Activated CD4-positive, alpha-beta T cell treated with anti-CD3 and anti-CD28 coated beads, Interleukin-2, Interleukin-4, amounts not matched to agents 100 ng/mL and 50 ng/mL, durations not matched to agents 16 hours and 8 hours (primary cell): ENCODE results near the gene RFNG.

ENCODE experiments used
- DNase-seq: peaks from one replicate; pipeline ENCODE4 v3.0.0-alpha.2; 2020; ENCODE audit warnings: low spot score

Gene RFNG

GRCh38 chr17:82077617-82078358 is 26.2 kb upstream of the RFNG start:
- no peak for DNase-seq

- DNase-seq: no peak
Measured at GRCh38 chr17:82076785-82077591, 25.4 kb upstream of the RFNG start.

GRCh38 chr17:82076018-82076784 is 24.6 kb upstream of the RFNG start:
- DNase-seq: no peak

- no peak for DNase-seq
Measured at GRCh38 chr17:82073446-82073845, 21.8 kb upstream of the RFNG start.

- DNase-seq: no peak
Measured at GRCh38 chr17:82072827-82073226, 21.2 kb upstream of the RFNG start.

GRCh38 chr17:82070611-82071010 is 19.0 kb upstream of the RFNG start:
- DNase-seq: no peak

- peak; percentile 69 for DNase-seq
Measured at GRCh38 chr17:82065638-82066303, 14.2 kb upstream of the RFNG start, which contains the start of gene DUS1L. Gene DUS1L, minus strand, starts transcription at chr17:82065804. Its CDS starts 745 bp downstream, at chr17:82065059.

GRCh38 chr17:82065193-82065637 is 13.6 kb upstream of the RFNG start:
- no peak for DNase-seq

- DNase-seq: no peak
Measured at GRCh38 chr17:82064433-82065192, 13.0 kb upstream of the RFNG start.

- DNase-seq: no peak
Measured at GRCh38 chr17:82063424-82064415, 12.1 kb upstream of the RFNG start.

GRCh38 chr17:82062984-82063368 is 11.4 kb upstream of the RFNG start:
- no peak for DNase-seq

- no peak for DNase-seq
Measured at GRCh38 chr17:82062076-82062983, 10.7 kb upstream of the RFNG start.

- no peak for DNase-seq
Measured at GRCh38 chr17:82061047-82061925, 9.7 kb upstream of the RFNG start.

GRCh38 chr17:82060614-82061013 is 9.0 kb upstream of the RFNG start:
- no peak for DNase-seq

- no peak for DNase-seq
Measured at GRCh38 chr17:82060001-82060380, 8.4 kb upstream of the RFNG start.

GRCh38 chr17:82059272-82060000 is 7.8 kb upstream of the RFNG start:
- no peak for DNase-seq

- no peak for DNase-seq
Measured at GRCh38 chr17:82058855-82059249, 7.2 kb upstream of the RFNG start.
